ENCODE data around the gene PIK3IP1. TPM values are rescaled to one million over a fixed set of nuclear protein-coding genes. Genes with fewer than 3 reads are reported as not detected.

Gene PIK3IP1
- total RNA-seq, 1 experiment from 2014 or later: 6.2 TPM

- CTCF ChIA-PET: interaction anchor here (0.6 kb wide), 1 partner anchor 70 kb away, joined by 3 read pairs; no protein-coding TSS in a partner anchor
- DNase-seq: no peak
- no TSS peak for BruUV-seq (replicated peaks)
- H3K4me1 Mint-ChIP-seq (ENCODE audit: low read depth, unreplicated experiment): peaks cover 67% of the 10 kb centered on the region
- intact Hi-C loops (cut with micrococcal nuclease; ENCODE audit: unreplicated experiment): no loop called here
- H3K36me3 Mint-ChIP-seq (ENCODE audit: insufficient read depth, unreplicated experiment): peaks cover 50% of the 10 kb centered on the region
- H3K27me3 Mint-ChIP-seq (ENCODE audit: unreplicated experiment): no peaks in the 10 kb centered on the region
- no peak for TF ChIP-seq CTCF (IDR thresholded peaks at IDR 0.05; ENCODE audit: unreplicated experiment)
- no peak overlapping the region for H3K4me3 Mint-ChIP-seq (ENCODE audit: low read depth, unreplicated experiment)
- H3K27ac Mint-ChIP-seq (ENCODE audit: unreplicated experiment): no peak overlapping the region
- no peaks in the 10 kb centered on the region for H3K9me3 Mint-ChIP-seq (ENCODE audit: low read depth, unreplicated experiment)
Measured at GRCh38 chr22:31339148-31339832, 47.0 kb upstream of the PIK3IP1 start.

- peak overlapping the region; percentile 30 for H3K27ac Mint-ChIP-seq (ENCODE audit: unreplicated experiment)
- no TSS peak for BruUV-seq (replicated peaks)
- peak; percentile 61 for DNase-seq
- no peaks in the 10 kb centered on the region for H3K9me3 Mint-ChIP-seq (ENCODE audit: low read depth, unreplicated experiment)
- CTCF ChIA-PET: interaction anchor here (0.7 to 1.4 kb wide), 5 partner anchors 24 to 639 kb away, joined by 3 to 5 read pairs (median 3); no protein-coding TSS in a partner anchor
- H3K4me1 Mint-ChIP-seq (ENCODE audit: low read depth, unreplicated experiment): peaks cover 46% of the 10 kb centered on the region
- intact Hi-C loops (cut with micrococcal nuclease; ENCODE audit: unreplicated experiment): no loop called here
- peaks cover 52% of the 10 kb centered on the region for H3K36me3 Mint-ChIP-seq (ENCODE audit: insufficient read depth, unreplicated experiment)
- H3K4me3 Mint-ChIP-seq (ENCODE audit: low read depth, unreplicated experiment): peak overlapping the region; percentile 22
- no peaks in the 10 kb centered on the region for H3K27me3 Mint-ChIP-seq (ENCODE audit: unreplicated experiment)
- no peak for TF ChIP-seq CTCF (IDR thresholded peaks at IDR 0.05; ENCODE audit: unreplicated experiment)
Measured at GRCh38 chr22:31337178-31337577, 44.9 kb upstream of the PIK3IP1 start.

GRCh38 chr22:31334329-31334728 lies 42.0 kb upstream of the PIK3IP1 start:
- DNase-seq: no peak
- Mint-ChIP-seq H3K36me3 (ENCODE audit: insufficient read depth, unreplicated experiment) (peaks cover 28% of the 10 kb centered on the region), H3K9me3 (ENCODE audit: low read depth, unreplicated experiment) (no peaks in the 10 kb centered on the region), H3K27ac (ENCODE audit: unreplicated experiment) (no peak overlapping the region), H3K27me3 (ENCODE audit: unreplicated experiment) (no peaks in the 10 kb centered on the region), H3K4me3 (ENCODE audit: low read depth, unreplicated experiment) (no peak overlapping the region), H3K4me1 (ENCODE audit: low read depth, unreplicated experiment) (peaks cover 19% of the 10 kb centered on the region)
- no TSS peak for BruUV-seq (replicated peaks)
- no peak for TF ChIP-seq CTCF (IDR thresholded peaks at IDR 0.05; ENCODE audit: unreplicated experiment)
- intact Hi-C loops (cut with micrococcal nuclease; ENCODE audit: unreplicated experiment): no loop called here
- CTCF ChIA-PET: no interaction called here

GRCh38 chr22:31333641-31334040 lies 41.4 kb upstream of the PIK3IP1 start:
- Mint-ChIP-seq H3K36me3 (ENCODE audit: insufficient read depth, unreplicated experiment) (peaks cover 34% of the 10 kb centered on the region), H3K27ac (ENCODE audit: unreplicated experiment) (no peak overlapping the region), H3K4me3 (ENCODE audit: low read depth, unreplicated experiment) (no peak overlapping the region), H3K27me3 (ENCODE audit: unreplicated experiment) (no peaks in the 10 kb centered on the region), H3K9me3 (ENCODE audit: low read depth, unreplicated experiment) (no peaks in the 10 kb centered on the region), H3K4me1 (ENCODE audit: low read depth, unreplicated experiment) (peaks cover 14% of the 10 kb centered on the region)
- CTCF ChIA-PET: no interaction called here
- no TSS peak for BruUV-seq (replicated peaks)
- no peak for DNase-seq
- TF ChIP-seq CTCF (IDR thresholded peaks at IDR 0.05; ENCODE audit: unreplicated experiment): no peak
- intact Hi-C loops (cut with micrococcal nuclease; ENCODE audit: unreplicated experiment): no loop called here
